ENCODE results near the gene PRLH.

Gene PRLH

GRCh38 chr2:237573721-237574415 is 7.5 kb downstream of the PRLH start:
- H3K4me3 ChIP-seq (replicated peaks in 1 of 2; ENCODE audit: low read depth in 2 of 2, low read length in 2 of 2): no peak overlapping the region
- DNase-seq (ENCODE audit: low read depth in 2 of 2): no peak
- no peak for TF ChIP-seq CTCF (IDR thresholded peaks at IDR 0.05; ENCODE audit: low read depth, low read length)

- DNase-seq (ENCODE audit: low read depth in 2 of 2): no peak
- no peak for TF ChIP-seq CTCF (IDR thresholded peaks at IDR 0.05; ENCODE audit: low read depth, low read length)
- no peak overlapping the region for H3K4me3 ChIP-seq (replicated peaks in 1 of 2; ENCODE audit: low read depth in 2 of 2, low read length in 2 of 2)
Observed at GRCh38 chr2:237574467-237574866, 8.1 kb downstream of the PRLH start.

GRCh38 chr2:237574894-237575868 is 8.8 kb downstream of the PRLH start:
- H3K4me3 ChIP-seq (replicated peaks in 1 of 2; ENCODE audit: low read depth in 2 of 2, low read length in 2 of 2): no peak overlapping the region
- DNase-seq (ENCODE audit: low read depth in 2 of 2): peak in 1 of 2 donors; percentile 43
- no peak for TF ChIP-seq CTCF (IDR thresholded peaks at IDR 0.05; ENCODE audit: low read depth, low read length)

- no peak overlapping the region for H3K4me3 ChIP-seq (replicated peaks in 1 of 2; ENCODE audit: low read depth in 2 of 2, low read length in 2 of 2)
- DNase-seq (ENCODE audit: low read depth in 2 of 2): no peak
- TF ChIP-seq CTCF (IDR thresholded peaks at IDR 0.05; ENCODE audit: low read depth, low read length): no peak
Observed at GRCh38 chr2:237575869-237576862, 9.8 kb downstream of the PRLH start.

- no peak for TF ChIP-seq CTCF (IDR thresholded peaks at IDR 0.05; ENCODE audit: low read depth, low read length)
- no peak for DNase-seq (ENCODE audit: low read depth in 2 of 2)
- no peak overlapping the region for H3K4me3 ChIP-seq (replicated peaks in 1 of 2; ENCODE audit: low read depth in 2 of 2, low read length in 2 of 2)
Observed at GRCh38 chr2:237576974-237577373, 10.6 kb downstream of the PRLH start.

- TF ChIP-seq CTCF (IDR thresholded peaks at IDR 0.05; ENCODE audit: low read depth, low read length): no peak
- no peak for DNase-seq (ENCODE audit: low read depth in 2 of 2)
- H3K4me3 ChIP-seq (replicated peaks in 1 of 2; ENCODE audit: low read depth in 2 of 2, low read length in 2 of 2): no peak overlapping the region
Observed at GRCh38 chr2:237577458-237577857, 11.1 kb downstream of the PRLH start.

Data from cardiac fibroblast (primary cell).